ENCODE data around the gene KCNH1. TPM values are rescaled to one million over a fixed set of nuclear protein-coding genes. Genes with fewer than 3 reads are reported as not detected.

Gene KCNH1
- total RNA-seq, 2 donors from 2014 or later = 0.21 TPM; not detected in 1

DNA sequence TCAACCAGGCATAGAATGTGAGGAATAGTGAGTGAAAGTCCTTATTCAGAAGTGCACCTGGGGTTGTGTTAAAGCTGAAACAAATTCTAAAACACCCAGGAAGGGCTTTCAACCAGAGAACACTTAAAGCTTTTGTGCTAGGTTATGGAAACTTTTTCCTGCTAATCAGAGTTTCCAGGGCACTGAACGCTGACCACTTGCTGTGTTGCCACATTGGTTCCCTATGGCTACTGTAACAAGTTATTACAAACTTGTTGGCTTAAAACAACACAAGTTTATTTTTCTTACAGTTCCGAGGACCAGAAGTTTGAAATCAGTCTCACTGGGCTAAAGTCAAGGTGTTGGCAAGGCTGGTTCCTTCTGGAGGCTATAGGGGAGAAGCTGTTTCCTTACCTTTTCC lies 504.7 kb downstream of the KCNH1 start:
- Histone ChIP-seq H3K4me1 (ENCODE audit: control insufficient read depth in 1 of 2, low read depth in 2 of 2) (peaks cover 0 to 7% of the 10 kb centered on the region in 2 donors), H3K27ac (no peak overlapping the region), H3K36me3 (no peaks in the 10 kb centered on the region), H3K27me3 (replicated peaks; ENCODE audit: insufficient read depth) (no peaks in the 10 kb centered on the region), H3K9me3 (no peaks in the 10 kb centered on the region), H3K4me3 (no peak overlapping the region)
- TF ChIP-seq, protein P1, sequence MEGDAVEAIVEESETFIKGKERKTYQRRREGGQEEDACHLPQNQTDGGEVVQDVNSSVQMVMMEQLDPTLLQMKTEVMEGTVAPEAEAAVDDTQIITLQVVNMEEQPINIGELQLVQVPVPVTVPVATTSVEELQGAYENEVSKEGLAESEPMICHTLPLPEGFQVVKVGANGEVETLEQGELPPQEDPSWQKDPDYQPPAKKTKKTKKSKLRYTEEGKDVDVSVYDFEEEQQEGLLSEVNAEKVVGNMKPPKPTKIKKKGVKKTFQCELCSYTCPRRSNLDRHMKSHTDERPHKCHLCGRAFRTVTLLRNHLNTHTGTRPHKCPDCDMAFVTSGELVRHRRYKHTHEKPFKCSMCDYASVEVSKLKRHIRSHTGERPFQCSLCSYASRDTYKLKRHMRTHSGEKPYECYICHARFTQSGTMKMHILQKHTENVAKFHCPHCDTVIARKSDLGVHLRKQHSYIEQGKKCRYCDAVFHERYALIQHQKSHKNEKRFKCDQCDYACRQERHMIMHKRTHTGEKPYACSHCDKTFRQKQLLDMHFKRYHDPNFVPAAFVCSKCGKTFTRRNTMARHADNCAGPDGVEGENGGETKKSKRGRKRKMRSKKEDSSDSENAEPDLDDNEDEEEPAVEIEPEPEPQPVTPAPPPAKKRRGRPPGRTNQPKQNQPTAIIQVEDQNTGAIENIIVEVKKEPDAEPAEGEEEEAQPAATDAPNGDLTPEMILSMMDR (IDR thresholded peaks at IDR 0.05) = no peak
- no peak for ATAC-seq (ENCODE audit: insufficient number of reproducible peaks, low FRiP score, low read depth)
- no peak for DNase-seq (ENCODE audit: low spot score)

DNA sequence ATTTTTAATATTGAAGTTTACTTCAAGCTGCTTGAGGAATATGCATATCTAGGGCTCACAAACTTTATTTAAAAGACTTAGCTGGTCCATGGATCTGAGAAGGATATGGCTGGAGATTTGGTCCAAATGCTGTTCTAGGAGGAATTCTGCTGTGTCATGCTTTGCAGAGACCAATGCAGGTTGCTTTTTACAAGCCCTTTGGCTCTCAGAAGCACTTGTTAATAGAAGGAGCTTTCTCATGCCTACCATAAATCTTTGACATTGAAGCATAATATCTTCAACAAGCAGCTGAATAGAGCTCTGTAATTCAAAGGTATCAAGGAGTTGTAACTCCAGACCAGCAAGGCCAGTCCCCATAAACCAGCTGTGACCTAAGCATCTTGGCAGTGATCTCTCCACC lies 506.2 kb downstream of the KCNH1 start:
- Histone ChIP-seq H3K4me3 (no peak overlapping the region), H3K36me3 (no peaks in the 10 kb centered on the region), H3K27me3 (replicated peaks; ENCODE audit: insufficient read depth) (no peaks in the 10 kb centered on the region), H3K27ac (no peak overlapping the region), H3K9me3 (no peaks in the 10 kb centered on the region), H3K4me1 (ENCODE audit: control insufficient read depth in 1 of 2, low read depth in 2 of 2) (peaks cover 0 to 7% of the 10 kb centered on the region in 2 donors)
- TF ChIP-seq, protein P1 (IDR thresholded peaks at IDR 0.05) = no peak
- DNase-seq (ENCODE audit: low spot score) = no peak
- ATAC-seq (ENCODE audit: insufficient number of reproducible peaks, low FRiP score, low read depth) = no peak

Other genes with a start within 250 kb of the KCNH1 start
- gene RCOR3, start 125.2 kb upstream of the KCNH1 start, total RNA-seq = 10 to 100 TPM; 59.2 to 70.3 TPM
- gene TRAF5, start 192.7 kb upstream of the KCNH1 start, total RNA-seq = 10 to 100 TPM; 55.8 to 62.7 TPM

Measured in thoracic aorta (tissue), 2 donors.